ENCODE data around the gene CCDC24. TPM values are rescaled to one million over a fixed set of nuclear protein-coding genes. Genes with fewer than 3 reads are reported as not detected.

The CCDC24 gene
- total and polyA plus RNA-seq, 9 of the 15 experiments (the other 6 are each of a cell fraction or from before 2014, with no cell fraction given) = 0.31 to 4.5 (median 1.5) TPM

DNA sequence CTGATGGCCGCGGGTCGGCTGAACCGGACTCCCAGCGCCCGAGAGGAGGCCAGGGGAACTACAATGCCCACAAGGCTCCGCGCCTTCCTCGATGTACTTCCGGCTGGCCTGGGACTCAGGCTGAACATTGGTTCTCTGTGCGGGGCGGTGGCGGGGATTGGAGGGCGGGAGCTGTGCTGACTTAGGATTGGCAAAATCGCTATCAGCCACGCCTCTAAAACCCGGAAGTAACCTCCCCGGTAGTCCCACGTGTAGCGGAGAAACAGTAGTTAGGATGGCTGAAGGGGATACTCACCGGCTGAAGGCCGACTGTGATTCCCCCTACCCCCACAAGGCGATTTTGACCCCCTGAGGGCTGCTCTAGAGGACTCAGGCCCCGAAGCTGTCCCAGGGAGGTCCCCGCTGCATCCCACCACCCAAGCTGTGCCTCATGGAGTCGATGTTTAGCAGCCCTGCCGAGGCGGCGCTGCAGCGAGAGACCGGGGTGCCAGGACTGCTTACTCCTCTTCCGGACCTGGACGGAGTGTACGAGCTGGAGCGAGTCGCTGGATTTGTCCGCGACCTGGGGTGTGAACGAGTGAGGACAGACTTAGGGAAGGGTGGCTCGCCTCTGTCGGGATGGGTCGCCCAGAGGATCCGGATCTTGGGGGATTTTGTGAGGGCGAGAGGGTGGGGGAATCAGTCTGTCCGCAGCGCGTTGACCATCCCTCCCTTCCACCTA, 21.5 kb upstream of the CCDC24 start, which contains the start of gene DPH2 (continued):
- TF ChIP-seq MAZ (CRISPR knock-in tag; conservative IDR thresholded peaks at IDR 0.05 in 1 of 2, IDR thresholded peaks at IDR 0.05 in 1 of 2) (peak; percentile 31 to 57; a peak in 1 of 4 replicates), SMAD3 (CRISPR knock-in tag; conservative IDR thresholded peaks at IDR 0.05) (no peak), CHD2 (IDR thresholded peaks at IDR 0.05; ENCODE audit: low read depth, low read length) (peak; percentile 61; the same call in 1 of the 2 replicates), FUS (optimal IDR thresholded peaks at IDR 0.05; ENCODE audit: low read depth, low read length) (no peak), HIVEP1 (CRISPR knock-in tag; IDR thresholded peaks at IDR 0.05) (no peak), TCF3 (CRISPR knock-in tag; IDR thresholded peaks at IDR 0.05) (no peak), TEAD4 (IDR thresholded peaks at IDR 0.05; ENCODE audit: low read length) (no peak), TEAD4 (CRISPR knock-in tag; IDR thresholded peaks at IDR 0.05; ENCODE audit: borderline replicate concordance) (0 out of 2 replicates have a peak, but pooled peaks have one; percentile 55), ZNF583 (CRISPR knock-in tag; IDR thresholded peaks at IDR 0.05) (no peak), MTA2 (IDR thresholded peaks at IDR 0.05; ENCODE audit: low read depth) (0 out of 2 replicates have a peak, but pooled peaks have one; percentile 27), SOX6 (IDR thresholded peaks at IDR 0.05) (no peak), KDM4B (IDR thresholded peaks at IDR 0.05; ENCODE audit: borderline replicate concordance in 2 of 2, low read depth in 1 of 2) (peak in 1 of 2 experiments; percentile 82; a peak in 1 of 4 replicates), ZNF143 (CRISPR knock-in tag; IDR thresholded peaks at IDR 0.05) (peak; percentile 91), SUPT5H (IDR thresholded peaks at IDR 0.05) (peak; percentile 62; the same call in 1 of the 2 replicates), MXI1 (IDR thresholded peaks at IDR 0.05; ENCODE audit: low read depth, low read length) (peak; percentile 99), SIX5 (IDR thresholded peaks at IDR 0.05; ENCODE audit: borderline replicate concordance in 1 of 2, insufficient read depth in 1 of 2, low read depth in 1 of 2, low read length in 2 of 2) (peak; percentile 83 to 91)
- TF ChIP-seq, protein P1, sequence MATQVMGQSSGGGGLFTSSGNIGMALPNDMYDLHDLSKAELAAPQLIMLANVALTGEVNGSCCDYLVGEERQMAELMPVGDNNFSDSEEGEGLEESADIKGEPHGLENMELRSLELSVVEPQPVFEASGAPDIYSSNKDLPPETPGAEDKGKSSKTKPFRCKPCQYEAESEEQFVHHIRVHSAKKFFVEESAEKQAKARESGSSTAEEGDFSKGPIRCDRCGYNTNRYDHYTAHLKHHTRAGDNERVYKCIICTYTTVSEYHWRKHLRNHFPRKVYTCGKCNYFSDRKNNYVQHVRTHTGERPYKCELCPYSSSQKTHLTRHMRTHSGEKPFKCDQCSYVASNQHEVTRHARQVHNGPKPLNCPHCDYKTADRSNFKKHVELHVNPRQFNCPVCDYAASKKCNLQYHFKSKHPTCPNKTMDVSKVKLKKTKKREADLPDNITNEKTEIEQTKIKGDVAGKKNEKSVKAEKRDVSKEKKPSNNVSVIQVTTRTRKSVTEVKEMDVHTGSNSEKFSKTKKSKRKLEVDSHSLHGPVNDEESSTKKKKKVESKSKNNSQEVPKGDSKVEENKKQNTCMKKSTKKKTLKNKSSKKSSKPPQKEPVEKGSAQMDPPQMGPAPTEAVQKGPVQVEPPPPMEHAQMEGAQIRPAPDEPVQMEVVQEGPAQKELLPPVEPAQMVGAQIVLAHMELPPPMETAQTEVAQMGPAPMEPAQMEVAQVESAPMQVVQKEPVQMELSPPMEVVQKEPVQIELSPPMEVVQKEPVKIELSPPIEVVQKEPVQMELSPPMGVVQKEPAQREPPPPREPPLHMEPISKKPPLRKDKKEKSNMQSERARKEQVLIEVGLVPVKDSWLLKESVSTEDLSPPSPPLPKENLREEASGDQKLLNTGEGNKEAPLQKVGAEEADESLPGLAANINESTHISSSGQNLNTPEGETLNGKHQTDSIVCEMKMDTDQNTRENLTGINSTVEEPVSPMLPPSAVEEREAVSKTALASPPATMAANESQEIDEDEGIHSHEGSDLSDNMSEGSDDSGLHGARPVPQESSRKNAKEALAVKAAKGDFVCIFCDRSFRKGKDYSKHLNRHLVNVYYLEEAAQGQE (IDR thresholded peaks at IDR 0.05; ENCODE audit: borderline replicate concordance) = peak; percentile 15; the same call in 1 of the 2 replicates
- TF ChIP-seq, protein P1 (CRISPR knock-in tag; IDR thresholded peaks at IDR 0.05; ENCODE audit: low read depth) = no peak; the same call in 1 of the 2 replicates
- TF ChIP-seq, protein P2, sequence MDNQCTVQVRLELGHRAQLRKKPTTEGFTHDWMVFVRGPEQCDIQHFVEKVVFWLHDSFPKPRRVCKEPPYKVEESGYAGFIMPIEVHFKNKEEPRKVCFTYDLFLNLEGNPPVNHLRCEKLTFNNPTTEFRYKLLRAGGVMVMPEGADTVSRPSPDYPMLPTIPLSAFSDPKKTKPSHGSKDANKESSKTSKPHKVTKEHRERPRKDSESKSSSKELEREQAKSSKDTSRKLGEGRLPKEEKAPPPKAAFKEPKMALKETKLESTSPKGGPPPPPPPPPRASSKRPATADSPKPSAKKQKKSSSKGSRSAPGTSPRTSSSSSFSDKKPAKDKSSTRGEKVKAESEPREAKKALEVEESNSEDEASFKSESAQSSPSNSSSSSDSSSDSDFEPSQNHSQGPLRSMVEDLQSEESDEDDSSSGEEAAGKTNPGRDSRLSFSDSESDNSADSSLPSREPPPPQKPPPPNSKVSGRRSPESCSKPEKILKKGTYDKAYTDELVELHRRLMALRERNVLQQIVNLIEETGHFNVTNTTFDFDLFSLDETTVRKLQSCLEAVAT (IDR thresholded peaks at IDR 0.05) = no peak
- TF ChIP-seq, protein P3, sequence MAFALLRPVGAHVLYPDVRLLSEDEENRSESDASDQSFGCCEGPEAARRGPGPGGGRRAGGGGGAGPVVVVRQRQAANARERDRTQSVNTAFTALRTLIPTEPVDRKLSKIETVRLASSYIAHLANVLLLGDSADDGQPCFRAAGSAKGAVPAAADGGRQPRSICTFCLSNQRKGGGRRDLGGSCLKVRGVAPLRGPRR (CRISPR knock-in tag; IDR thresholded peaks at IDR 0.05) = no peak
